ENCODE measurements around the gene SV2B. TPM values are rescaled to one million over a fixed set of nuclear protein-coding genes. Genes with fewer than 3 reads are reported as not detected.

The SV2B gene
- total and polyA plus RNA-seq, 8 donors, result 0.06 to 1.7 (median 0.23) TPM; not detected in 3

GRCh38 chr15:91214675-91215590 lies 114.9 kb downstream of the SV2B start:
- no peaks in the 10 kb centered on the region for H3K9me3 ChIP-seq
- no peak for DNase-seq
- 54 to 64% (median 57%) methylated on average over 11 of the region's 11 CpGs for WGBS, 5 donors
- no peaks in the 10 kb centered on the region for H3K4me1 ChIP-seq
- TF ChIP-seq POLR2AphosphoS5 (IDR thresholded peaks at IDR 0.05) (no peak), POLR2A (IDR thresholded peaks at IDR 0.05) (no peak), EP300 (IDR thresholded peaks at IDR 0.05) (no peak), CTCF (IDR thresholded peaks at IDR 0.05) (no peak)
- no peak overlapping the region for H3K4me3 ChIP-seq
- no peak overlapping the region for H3K27ac ChIP-seq
- H3K27me3 ChIP-seq, result peaks cover 0 to 19% (median 0%) of the 10 kb centered on the region in 3 donors
- intact Hi-C loops (cut with DNase I; ENCODE audit: low total_unique reads), result no loop called here
- no peaks in the 10 kb centered on the region for H3K36me3 ChIP-seq

GRCh38 chr15:91216000-91216399 lies 115.9 kb downstream of the SV2B start:
- Histone ChIP-seq H3K9me3 (no peaks in the 10 kb centered on the region), H3K27ac (no peak overlapping the region), H3K36me3 (no peaks in the 10 kb centered on the region), H3K4me1 (no peaks in the 10 kb centered on the region), H3K27me3 (peaks cover 0 to 19% (median 0%) of the 10 kb centered on the region in 3 donors), H3K4me3 (no peak overlapping the region)
- intact Hi-C loops (cut with DNase I; ENCODE audit: low total_unique reads), result no loop called here
- no peak for TF ChIP-seq POLR2AphosphoS5 (IDR thresholded peaks at IDR 0.05)
- TF ChIP-seq EP300 (IDR thresholded peaks at IDR 0.05), result no peak
- TF ChIP-seq POLR2A (IDR thresholded peaks at IDR 0.05), result no peak
- no peak for TF ChIP-seq CTCF (IDR thresholded peaks at IDR 0.05)
- WGBS, 5 donors, result 72 to 83% (median 80%) methylated on average over 3 of the region's 3 CpGs
- DNase-seq, result no peak

GRCh38 chr15:91219206-91219605 lies 119.1 kb downstream of the SV2B start:
- intact Hi-C loops (cut with DNase I; ENCODE audit: low total_unique reads), result no loop called here
- Histone ChIP-seq H3K4me1 (no peaks in the 10 kb centered on the region), H3K9me3 (no peaks in the 10 kb centered on the region), H3K36me3 (no peaks in the 10 kb centered on the region), H3K27ac (no peak overlapping the region), H3K27me3 (peaks cover 0 to 24% (median 8%) of the 10 kb centered on the region in 3 donors), H3K4me3 (no peak overlapping the region)
- WGBS, 5 donors, result 43 to 62% (median 55%) methylated on average over 1 of the region's 1 CpG
- TF ChIP-seq POLR2A (IDR thresholded peaks at IDR 0.05) (no peak), CTCF (IDR thresholded peaks at IDR 0.05) (no peak), POLR2AphosphoS5 (IDR thresholded peaks at IDR 0.05) (no peak), EP300 (IDR thresholded peaks at IDR 0.05) (no peak)
- no peak for DNase-seq

GRCh38 chr15:91222052-91222451 lies 122.0 kb downstream of the SV2B start:
- no peak overlapping the region for H3K27ac ChIP-seq
- no peak for DNase-seq
- no peaks in the 10 kb centered on the region for H3K4me1 ChIP-seq
- peaks cover 0 to 42% (median 8%) of the 10 kb centered on the region in 3 donors for H3K27me3 ChIP-seq
- no peaks in the 10 kb centered on the region for H3K36me3 ChIP-seq
- no peak overlapping the region for H3K4me3 ChIP-seq
- H3K9me3 ChIP-seq, result no peaks in the 10 kb centered on the region
- TF ChIP-seq CTCF (IDR thresholded peaks at IDR 0.05) (no peak), EP300 (IDR thresholded peaks at IDR 0.05) (no peak), POLR2AphosphoS5 (IDR thresholded peaks at IDR 0.05) (no peak), POLR2A (IDR thresholded peaks at IDR 0.05) (no peak)
- WGBS, 5 donors, result 75 to 82% (median 79%) methylated on average over 8 of the region's 8 CpGs
- intact Hi-C loops (cut with DNase I; ENCODE audit: low total_unique reads), result no loop called here

Data from stomach (tissue), 9 donors.